Hepatic stellate cell (primary cell): ENCODE results near the gene TMEM245.
A peak's percentile ranks its signal among the peaks of the same experiment; 100 is the strongest.

Experiments
- DNase-seq: peaks from one replicate; pipeline ENCODE4 v3.0.0; 2011; ENCODE audit warnings: low spot score

The TMEM245 gene

DNA sequence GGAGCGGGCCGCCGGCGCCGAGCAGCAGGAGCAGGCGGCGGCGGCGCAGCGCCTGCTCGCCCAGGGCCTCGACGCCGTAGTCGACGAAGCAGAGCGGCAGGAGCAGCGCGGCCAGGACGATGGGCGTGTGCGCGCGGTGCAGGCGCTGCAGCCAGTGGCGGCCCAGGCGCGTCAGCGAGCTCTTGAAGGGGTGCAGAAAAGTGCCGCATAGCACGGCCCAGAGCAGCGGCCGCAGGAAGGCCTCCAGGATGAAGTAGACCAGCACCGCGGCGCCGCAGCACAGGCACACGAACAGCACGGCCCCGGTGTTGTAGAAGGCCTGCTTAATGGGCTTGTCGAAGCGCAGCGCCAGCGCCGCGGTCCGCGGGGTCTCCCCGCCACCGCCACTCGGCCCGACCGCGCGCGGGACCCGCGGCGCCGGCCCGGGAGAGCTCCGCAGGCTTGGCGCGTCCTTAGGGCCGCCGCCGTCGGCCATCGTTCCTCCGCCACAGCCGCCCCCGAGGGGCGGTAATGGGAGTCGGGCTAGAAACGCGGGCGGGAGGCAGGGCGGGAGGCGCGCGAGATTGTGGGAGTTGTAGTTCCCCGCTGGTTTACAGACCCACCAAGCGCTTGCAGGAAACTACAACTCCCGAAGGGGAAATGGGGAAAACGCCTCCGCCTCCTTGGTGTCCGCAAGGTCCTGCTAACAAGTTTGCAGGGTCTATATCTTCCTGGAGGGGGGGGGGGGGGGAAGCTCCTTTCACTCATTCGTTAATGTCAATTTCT is at the start of gene TMEM245:
TMEM245 (minus strand) TSS at position 509 of the 765 bp plus-strand sequence; CDS start at position 475, 34 bp downstream.
- peak; percentile 92 for DNase-seq

DNA sequence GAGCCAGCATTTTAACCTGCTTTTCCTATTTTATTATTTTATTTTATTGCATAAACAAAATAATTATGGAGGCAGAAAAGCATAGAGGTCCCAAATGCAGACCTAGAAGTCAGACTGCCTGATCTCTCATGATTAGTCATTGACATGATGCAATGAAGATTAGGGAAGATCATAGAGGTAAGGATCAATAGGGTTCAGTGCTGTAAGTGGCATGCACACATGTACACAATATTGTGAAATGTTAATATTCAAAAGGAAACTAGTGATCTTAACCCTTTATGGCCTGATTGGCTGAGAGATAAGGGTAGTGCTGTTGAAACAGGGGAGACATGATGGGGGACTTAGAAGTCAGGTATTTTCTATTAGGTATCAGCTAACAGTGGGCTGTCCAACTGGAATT is 48.4 kb upstream of the TMEM245 start:
- DNase-seq, result no peak

DNA sequence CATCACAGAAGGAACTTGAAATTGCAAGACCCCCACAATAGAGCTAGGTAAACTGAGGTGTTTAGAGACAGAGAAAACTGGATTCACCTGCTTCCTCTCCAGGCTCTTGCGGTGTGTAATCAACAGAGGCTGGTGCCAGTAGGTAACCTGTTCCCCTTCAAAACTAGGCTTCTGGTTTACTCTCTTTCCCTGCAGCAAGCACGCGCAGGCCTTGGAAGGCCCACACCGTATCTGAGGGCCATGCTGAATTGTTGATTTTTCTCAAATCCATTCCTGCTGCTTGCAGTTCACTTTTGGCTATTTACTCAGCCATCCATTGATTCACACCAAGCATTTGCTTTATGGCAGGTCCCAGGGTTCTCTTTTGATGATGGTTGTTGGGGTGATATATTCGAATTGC is 48.0 kb upstream of the TMEM245 start:
- no peak for DNase-seq

DNA sequence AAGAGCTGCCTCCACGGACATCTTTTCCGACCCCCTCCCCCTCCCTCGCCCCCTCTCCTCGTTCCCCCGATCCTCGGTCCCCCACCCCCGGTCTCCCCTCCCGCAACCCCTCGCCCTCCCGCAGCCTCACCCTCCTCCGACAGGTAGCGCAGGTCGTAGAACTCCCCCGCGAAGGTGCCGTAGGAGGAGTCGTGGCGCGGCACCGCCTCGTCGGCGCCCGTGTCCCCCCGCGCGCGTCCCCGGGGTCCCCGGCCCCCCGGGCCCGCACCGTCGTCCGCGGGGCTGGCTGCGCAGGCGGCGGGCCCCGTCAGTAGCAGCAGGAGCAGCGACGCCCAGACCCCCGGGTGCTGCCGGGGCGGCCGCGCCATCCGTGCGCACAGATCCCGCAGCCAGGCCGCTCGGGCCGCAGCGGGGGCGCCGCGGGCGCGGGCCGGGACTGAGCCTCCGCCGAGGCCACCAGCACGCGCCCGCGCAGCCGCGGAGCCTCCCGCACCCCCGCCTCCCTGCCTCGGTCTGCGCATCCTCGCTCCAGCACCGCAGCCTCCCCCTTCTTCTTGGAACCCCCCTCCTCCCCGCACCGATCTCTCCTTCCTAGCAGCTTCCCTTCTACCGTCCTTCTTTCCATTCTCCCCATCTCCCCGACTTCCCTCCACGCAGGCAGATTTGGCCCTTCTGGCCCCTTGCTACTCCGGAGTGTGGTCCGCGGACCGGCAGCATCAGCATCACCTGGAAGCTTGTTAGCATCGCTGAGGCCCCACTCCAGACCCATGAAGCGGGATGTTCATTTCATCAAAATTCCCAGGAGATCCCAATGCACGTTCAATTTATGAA is 47.2 kb upstream of the TMEM245 start, which contains the start of gene FRRS1L:
FRRS1L (minus strand) TSS at position 479 of the 831 bp plus-strand sequence; CDS start at position 368, 111 bp downstream.
- DNase-seq, result no peak

DNA sequence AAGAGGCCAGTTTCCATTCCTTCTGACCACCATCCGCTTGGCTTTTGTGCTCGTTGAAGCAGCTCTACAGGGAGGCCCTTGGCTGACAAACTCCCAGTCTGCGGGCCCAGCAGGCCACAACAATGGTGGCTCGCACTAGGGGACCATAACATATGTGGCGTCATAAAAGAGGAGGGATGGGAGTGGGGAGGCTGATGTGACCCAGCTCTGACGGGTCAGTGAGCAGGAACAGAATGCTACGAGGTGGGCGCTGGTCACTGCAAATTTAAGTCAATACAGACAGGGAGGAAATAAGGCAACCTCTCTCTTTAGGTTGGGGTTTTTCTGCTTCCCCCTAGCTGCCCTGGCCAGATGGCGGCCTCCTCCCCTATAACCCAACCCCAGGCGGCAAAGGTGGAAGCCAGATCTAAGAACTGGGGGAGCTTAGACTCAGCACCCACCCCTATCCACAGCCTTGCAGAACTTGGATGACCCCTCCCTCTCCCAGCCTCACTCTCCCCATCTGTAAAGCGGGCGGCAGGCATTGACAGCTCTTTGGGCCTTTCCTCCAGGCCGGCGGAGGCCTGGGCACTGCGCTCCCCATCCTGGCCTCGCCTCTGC is 46.5 kb upstream of the TMEM245 start:
- no peak for DNase-seq

DNA sequence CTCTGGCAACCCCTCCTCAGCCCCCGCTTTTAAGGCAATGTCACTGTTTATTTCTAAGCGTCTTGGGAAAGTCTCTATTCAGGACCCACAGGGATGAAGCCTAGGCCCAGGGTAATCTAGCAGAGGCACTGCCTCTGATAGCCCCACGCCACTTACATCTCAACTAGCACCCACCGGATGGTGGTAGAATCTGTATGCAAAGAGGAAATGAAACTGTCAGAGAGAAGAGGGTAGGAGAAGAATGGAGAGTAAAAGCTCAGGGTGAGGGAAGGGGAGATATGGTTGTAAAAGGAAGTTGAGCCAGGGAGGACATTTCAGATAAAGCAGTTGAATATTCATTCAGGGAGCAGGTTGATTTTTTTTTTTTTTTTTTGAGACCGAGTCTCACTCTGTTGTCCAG is 44.3 kb upstream of the TMEM245 start:
- DNase-seq, result no peak

DNA sequence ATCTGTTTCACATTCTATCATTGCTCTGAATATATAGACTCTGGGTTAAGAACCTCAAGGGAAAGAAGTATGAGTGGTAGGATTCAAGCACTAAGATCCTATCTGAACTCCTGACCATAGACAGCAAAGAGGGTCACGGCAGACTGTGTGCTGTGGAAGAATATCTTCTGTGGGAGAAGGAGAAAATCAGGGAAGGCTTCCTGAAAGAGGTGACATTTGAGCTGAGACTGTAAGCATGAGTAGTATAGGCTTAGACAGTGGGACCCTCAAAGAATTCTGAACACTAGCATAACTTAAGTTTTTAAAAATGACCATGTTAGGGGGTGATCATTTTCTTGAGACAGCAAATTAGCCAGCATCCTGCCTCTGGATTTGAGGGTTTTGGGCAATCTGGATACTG is 43.4 kb upstream of the TMEM245 start:
- DNase-seq, result no peak

DNA sequence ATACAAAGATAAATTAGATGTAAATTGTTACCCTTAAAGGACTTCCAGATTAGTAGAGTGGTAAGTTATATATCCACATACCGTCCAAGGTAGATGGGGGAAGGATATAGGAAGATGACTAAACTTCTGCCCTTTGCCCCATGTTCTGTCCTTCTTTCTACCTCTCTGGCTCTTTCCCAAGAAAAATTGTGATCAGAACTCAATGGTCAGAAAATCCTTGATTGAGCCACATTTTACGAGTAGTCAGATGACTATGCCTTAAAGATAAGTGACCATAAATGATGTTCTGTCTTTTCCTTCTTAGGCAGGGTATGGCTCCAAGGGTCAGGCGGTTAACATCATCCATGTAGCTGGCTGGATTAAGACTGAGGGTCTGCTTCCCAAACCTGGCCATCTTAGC is 42.9 kb upstream of the TMEM245 start:
- DNase-seq, result no peak

DNA sequence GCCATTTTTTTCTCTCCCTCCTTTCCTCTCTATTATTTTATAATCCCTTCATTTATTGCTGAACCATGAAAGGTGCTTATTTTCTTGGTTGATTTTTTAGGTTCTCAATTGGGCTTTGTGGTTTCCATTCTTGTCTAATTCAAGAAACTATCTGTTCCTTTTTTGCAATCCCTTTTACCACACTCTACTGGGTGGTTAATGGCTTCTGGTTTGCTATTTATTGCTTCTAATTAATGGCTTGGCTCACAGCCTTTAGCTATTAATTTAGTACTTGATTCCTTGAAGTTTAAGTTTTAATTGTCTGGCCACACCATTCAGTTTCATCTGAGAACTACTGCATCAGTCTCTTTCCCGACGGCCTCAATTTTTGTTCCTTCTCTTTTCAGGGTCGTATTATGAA is 41.7 kb upstream of the TMEM245 start:
- DNase-seq, result no peak

DNA sequence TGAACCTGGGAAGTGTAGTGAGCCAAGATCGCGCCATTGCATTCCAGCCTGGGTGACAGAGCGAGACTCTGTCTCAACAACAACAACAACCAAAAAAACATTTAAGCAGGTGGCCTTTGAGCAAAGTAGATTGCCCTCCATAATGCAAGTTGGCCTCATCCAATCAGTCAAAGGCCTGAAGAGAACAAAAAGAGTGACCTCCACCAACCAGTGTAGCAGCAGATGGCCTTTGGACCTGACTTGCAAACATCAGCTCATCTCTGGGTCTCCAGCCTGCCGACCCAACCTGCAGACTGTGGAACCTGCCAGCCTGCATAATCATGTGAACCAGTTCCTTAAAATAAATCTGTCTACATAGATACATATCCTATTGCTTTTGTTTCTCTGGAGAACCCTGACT is 39.8 kb upstream of the TMEM245 start:
- no peak for DNase-seq

DNA sequence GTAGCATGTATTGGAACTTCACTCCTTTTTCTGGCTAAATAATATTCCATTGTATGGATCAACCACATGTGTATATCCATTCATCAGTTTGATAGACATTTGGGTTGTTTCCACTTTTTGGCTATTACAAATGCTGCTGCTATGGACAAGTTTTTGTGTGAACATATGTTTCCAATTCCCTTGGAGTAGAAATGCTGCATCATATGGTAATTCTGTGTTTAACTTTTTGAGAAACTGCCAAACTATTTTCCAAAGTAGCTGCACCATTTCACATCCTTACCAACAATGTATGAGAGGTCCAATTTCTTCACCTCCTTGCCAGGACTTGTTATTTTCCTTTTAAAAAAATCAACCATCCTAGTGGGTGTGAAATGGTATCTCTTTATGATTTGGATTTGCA is 38.9 kb upstream of the TMEM245 start:
- no peak for DNase-seq

DNA sequence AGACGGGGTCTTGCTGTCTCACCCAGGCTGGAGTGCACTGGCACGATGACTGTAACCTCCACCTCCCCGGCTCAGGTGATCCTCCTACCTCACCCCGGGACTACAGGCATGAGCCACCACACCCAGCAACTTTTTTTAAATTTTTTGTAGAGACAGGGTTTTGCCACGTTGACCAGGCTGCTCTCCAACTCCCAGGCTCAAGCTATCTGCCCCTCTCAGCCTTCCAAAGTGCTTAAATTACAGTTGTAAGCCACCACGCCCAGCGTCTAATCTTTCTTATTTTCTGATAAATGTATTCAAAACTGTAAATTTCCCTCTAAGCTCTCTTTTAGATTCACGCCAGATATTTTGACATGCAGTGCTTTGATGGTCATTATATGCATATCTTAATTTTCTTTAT is 37.0 kb upstream of the TMEM245 start:
- no peak for DNase-seq

DNA sequence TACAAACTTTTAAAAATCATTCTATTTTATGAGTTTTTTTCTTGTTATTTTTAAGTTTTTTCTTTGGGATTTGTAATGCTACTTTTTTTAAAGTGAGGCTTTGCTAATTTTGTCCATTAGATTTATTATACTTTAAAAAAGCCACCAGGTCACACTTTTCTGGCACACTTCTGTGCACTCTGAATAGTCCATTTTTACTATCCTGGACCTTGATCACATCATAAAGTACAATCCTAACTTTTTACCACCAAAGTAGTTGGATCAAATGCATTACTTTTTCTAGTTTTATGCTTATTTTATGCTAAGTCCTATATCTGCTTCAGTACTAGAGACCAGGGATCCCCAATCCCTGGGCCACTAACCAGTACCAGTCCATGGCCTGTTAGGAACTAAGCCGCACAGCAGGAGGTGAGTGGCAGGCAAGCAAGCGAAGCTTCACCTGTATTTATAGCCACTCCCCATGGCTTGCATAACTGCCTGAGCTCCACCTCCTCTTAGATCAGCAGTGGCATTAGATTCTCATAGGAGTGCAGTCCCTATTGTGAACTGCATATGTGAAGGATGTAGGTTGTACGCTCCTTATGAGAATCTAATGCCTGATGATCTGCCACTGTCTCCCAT is 31.3 kb upstream of the TMEM245 start:
- DNase-seq, result no peak

DNA sequence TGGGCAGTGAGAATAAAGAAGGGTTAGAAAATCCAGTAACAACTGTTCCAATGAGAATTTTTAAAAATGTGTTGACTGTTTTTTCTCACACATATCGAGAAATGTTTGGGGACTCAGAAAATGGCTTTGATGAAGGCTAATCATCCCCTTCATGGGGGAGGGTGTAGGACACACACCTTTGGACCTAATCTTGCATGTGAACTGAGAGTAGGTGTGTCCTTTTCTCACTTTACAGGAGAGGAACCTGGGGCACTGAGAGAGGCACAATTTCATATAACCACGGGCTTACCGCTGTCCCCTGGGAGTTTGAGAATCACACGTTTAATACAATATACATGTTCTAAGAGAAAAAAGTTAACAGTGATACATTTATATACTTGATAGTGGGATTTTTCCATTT is 30.0 kb upstream of the TMEM245 start:
- DNase-seq, result no peak

DNA sequence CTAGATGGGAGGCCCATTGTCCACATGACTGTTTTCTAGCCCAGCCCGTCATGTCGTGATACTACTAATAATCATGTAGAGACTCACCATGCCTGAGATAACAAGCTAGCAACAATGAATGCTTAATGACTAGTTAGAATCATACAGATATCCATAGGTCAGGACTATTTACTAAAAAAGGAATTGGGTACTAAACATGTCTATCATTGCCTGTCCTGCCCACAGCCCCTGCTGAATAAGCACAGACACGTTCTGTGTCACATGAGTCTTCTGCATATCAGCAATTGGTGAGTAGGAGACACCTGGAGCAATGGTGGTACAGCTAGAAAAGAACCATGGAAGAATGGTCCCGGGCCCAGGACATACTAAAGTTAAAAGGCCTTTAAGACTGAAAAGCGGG is 29.3 kb upstream of the TMEM245 start:
- DNase-seq, result no peak

DNA sequence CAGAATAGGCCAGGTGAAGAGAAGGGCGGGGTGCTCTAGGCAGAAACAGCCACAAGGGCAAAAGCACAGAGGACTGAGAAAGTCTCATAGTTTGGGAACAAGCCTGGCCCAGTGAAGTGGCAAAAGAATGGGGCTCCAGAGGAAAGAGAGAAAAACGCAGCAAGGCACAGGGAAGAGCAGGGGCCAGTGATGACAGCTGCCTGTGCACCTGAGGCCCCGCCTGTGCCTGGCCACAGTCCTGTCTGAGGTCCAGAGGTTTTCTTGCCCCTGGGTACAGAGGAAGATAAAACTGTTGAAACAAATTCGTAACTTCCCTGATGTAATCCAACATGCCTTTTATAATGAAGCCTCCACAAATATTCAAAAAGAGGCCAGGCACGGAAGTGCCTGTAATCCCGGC is 25.3 kb upstream of the TMEM245 start:
- no peak for DNase-seq

DNA sequence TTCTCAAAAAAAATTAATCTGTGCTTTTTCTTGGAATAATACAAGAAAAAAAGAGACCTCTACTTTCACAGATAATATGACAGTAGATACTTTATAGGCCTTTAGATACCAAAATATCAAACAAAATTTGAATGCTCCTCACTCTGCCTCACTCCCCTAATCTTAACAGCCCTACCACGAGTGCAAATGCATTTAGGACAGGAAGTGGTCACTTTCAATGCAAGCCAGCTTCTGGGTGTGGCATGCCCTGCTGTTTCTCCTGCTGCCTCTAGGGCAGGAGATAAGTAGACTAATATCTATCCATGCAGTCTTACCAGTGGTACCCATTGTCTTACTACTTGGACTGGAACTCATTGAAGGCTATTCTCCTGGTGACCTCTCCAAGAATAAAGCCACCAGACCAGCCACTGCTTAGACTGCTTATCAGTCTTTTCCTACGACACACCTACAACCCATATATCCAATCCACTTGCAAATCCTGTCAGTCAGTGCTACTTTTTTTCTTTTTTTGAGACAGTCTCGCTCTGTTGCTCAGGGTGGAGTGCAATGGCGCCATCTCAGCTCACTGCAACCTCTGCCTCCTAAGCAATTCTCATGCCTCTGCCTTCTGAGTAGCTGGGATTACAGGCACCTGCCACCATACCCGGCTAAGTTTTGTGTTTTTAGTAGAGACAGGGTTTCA is 24.3 kb upstream of the TMEM245 start:
- no peak for DNase-seq

DNA sequence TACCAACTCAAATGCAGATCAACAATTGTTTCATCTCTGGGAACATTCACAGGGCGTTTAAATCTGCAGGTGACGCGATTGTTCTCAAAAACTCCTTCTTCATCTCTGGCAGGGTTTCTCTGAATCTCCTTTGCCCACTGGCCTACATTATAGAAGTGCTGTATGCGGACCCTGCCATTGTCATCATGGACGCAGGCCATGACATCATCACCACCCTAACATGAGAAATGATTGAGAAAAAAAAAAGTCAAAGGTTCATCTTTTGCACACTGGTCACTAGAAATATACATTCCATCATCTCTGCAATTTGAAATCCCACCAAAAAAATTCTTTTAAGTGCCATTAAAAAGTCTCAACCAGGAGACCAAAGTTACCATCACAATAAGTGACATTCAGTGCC is 21.6 kb upstream of the TMEM245 start:
- DNase-seq, result no peak

DNA sequence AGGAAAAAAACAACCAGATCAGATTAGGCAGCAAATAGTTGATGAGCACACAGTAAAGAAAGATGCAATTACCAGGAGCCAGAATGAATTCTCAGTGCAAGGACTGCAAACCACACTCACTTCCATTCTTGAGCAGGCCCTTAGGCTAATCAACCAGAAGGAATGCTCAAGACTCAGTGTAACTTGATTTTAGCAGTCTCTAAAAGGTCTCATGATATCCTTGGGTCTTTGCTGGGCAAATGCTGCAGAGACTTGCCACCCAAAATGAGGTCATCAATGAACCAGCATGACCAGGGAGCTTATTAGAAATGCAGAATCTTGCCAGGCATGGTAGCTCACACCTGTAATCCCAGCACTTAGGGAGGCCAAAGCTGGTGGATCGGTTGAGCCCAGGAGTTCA is 20.1 kb upstream of the TMEM245 start:
- DNase-seq, result no peak

DNA sequence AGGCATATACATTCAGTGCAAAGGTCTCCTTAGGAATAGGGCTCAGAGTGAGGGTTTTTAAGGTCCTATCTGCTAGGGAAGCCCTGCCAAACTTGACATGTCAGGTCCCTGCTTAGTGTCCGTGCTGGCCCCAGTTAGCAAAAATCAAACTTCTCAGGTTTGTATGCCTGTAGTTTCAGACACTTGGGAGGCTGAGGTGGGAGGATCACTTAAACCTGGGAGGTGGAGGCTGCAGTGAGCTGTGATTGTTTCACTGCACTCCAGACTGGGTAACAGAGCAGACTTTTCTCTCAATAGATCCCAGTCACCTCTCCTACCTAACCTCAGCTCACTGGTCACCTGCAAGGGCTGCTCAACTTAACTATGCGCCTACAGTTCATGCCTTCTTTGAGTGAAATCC is 18.7 kb upstream of the TMEM245 start:
- DNase-seq, result no peak

DNA sequence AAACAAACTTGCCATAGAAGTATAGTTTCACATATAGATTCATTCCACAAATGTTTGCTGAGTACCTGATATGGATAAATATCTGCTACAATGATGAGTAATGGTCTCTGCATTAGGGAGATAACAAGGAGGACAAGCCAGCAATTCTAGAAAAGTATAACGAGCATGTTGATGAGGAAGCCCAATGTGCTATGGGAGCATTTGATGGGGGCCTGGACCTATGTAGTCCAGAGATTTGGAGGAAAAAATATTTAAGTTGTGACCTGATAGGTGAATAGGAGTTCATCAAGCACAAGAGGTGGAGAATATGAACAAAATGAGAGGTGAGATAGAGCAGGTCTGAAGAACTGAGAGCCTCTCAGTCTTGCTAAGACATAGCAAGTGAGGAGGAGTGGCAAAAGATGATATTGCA is 14.4 kb upstream of the TMEM245 start:
- DNase-seq, result no peak

DNA sequence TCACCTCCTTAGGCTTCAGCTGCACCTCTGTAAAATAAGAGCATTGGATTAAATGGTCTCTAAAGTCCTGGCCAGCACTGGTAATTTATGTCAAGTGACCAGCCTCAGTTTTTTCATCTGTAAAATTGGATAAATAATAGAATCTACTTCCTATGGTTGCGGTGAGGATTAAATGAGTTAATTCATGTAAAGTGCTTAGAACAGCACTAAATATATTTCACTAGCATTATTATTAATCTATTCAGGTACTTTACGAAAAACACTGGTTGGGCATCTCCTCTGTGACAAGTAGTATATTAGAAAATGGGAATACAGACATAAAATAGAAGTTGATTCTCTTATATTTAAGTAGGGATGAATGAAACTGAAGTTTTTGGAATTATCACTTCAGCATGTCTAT is 13.8 kb upstream of the TMEM245 start:
- DNase-seq, result no peak
